ENCODE measurements around the gene AK4. TPM values are rescaled to one million over a fixed set of nuclear protein-coding genes. Genes with fewer than 3 reads are reported as not detected.

Gene AK4
- total and polyA plus RNA-seq, 2 of the 4 experiments (the other 2 are of a cell fraction) = 12.4 to 30.3 TPM

GRCh38 chr1:65216989-65217388, 69.0 kb downstream of the AK4 start:
- no peak overlapping the region for H3K4me2 ChIP-seq (ENCODE audit: low read depth, low read length)
- dilution Hi-C loops (cut with HindIII; ENCODE audit: low sequenced_read_pairs, unreplicated experiment) = no loop called here
- CTCF ChIA-PET = interaction anchor here (0.5 kb wide), 1 partner anchor 175 kb away, joined by 3 read pairs; no protein-coding TSS in a partner anchor
- H3K27me3 ChIP-seq (ENCODE audit: control insufficient read depth, insufficient read depth, low read length) = no peaks in the 10 kb centered on the region
- no peak overlapping the region for H3K4me3 ChIP-seq (ENCODE audit: insufficient read depth, low read depth, low read length)
- H3K9ac ChIP-seq (ENCODE audit: low read depth, low read length) = no peak overlapping the region
- ATAC-seq (ENCODE audit: low read depth) = no peak
- H3K23ac ChIP-seq (ENCODE audit: low read depth, low read length) = no peak overlapping the region
- no peak overlapping the region for H4K5ac ChIP-seq (ENCODE audit: low read depth, low read length)
- POLR2A ChIA-PET (ENCODE audit: unreplicated experiment) = no interaction called here
- no TSS peak for BruUV-seq (replicated peaks)
- in situ Hi-C loops (cut with MboI; ENCODE audit: low sequenced_read_pairs) = loop anchor here (10.0 kb wide), 1 partner anchor 468 kb away; no protein-coding TSS in a partner anchor
- intact Hi-C loops (cut with micrococcal nuclease) = no loop called here
- no peak overlapping the region for H4K91ac ChIP-seq (ENCODE audit: insufficient read depth, low read depth, low read length)
- DNase-seq = no peak
- H4K8ac ChIP-seq (ENCODE audit: low read depth in 2 of 2, low read length in 2 of 2) = no peak overlapping the region
- H3K56ac ChIP-seq (ENCODE audit: extremely low read depth, insufficient read depth, low read length) = no peak overlapping the region
- no peak overlapping the region for H3K27ac ChIP-seq (ENCODE audit: insufficient read depth, low read length)
- no peaks in the 10 kb centered on the region for H3K9me1 ChIP-seq (ENCODE audit: insufficient read depth, low read length)
- TF ChIP-seq FOS (IDR thresholded peaks at IDR 0.05; ENCODE audit: low read depth, low read length) = no peak
- no peak for TF ChIP-seq MXI1 (IDR thresholded peaks at IDR 0.05; ENCODE audit: borderline replicate concordance, low read depth, low read length)
- no peak for TF ChIP-seq POLR2A (IDR thresholded peaks at IDR 0.05; ENCODE audit: low read depth, low read length)
- no peak overlapping the region for H2BK15ac ChIP-seq (ENCODE audit: low read depth, low read length)
- H3K4me1 ChIP-seq (ENCODE audit: control insufficient read depth, insufficient read depth, low read length) = no peaks in the 10 kb centered on the region
- H3K14ac ChIP-seq (replicated peaks; ENCODE audit: low read depth, low read length) = no peak overlapping the region
- WGBS, 2 experiments (ENCODE audit: extremely low coverage in 2 of 2, insufficient read length in 1 of 2) = 60% methylated on average over 1 of the region's 1 CpG; no CpG with 5 or more reads in 1 of the 2 experiments
- no peak overlapping the region for H2BK20ac ChIP-seq (ENCODE audit: low read depth, low read length)
- H2AK9ac ChIP-seq (replicated peaks; ENCODE audit: low read depth, low read length, poor library complexity) = no peak overlapping the region
- no peaks in the 10 kb centered on the region for H4K20me1 ChIP-seq (ENCODE audit: insufficient read depth, low read length)
- peaks cover 0 to 9% of the 10 kb centered on the region in 2 experiments; a peak in 2 of 4 replicates for H3K79me1 ChIP-seq (ENCODE audit: low read depth in 1 of 2, low read length in 2 of 2)
- no peak overlapping the region for H3K4ac ChIP-seq (ENCODE audit: low read depth, low read length)
- no peaks in the 10 kb centered on the region for H3K9me3 ChIP-seq (ENCODE audit: control insufficient read depth, insufficient read depth, low read length)
- no peak overlapping the region for H2BK120ac ChIP-seq (ENCODE audit: low read depth, low read length)
- no peak overlapping the region for H2BK5ac ChIP-seq (ENCODE audit: low read depth, low read length, poor library complexity, severe bottlenecking)
- H2AK5ac ChIP-seq (ENCODE audit: low read depth, low read length) = no peak overlapping the region
- no peaks in the 10 kb centered on the region for H3K36me3 ChIP-seq (ENCODE audit: control insufficient read depth, insufficient read depth, low read length)
- no peak overlapping the region for H3K18ac ChIP-seq (ENCODE audit: low read depth, low read length)
- no peak overlapping the region for H2AFZ ChIP-seq (replicated peaks; ENCODE audit: low read length, poor library complexity)

Data from IMR-90 (cell line).